Measurements from ENCODE around the gene RASL12.

Gene RASL12

GRCh38 chr15:65092911-65093792 is 25.4 kb upstream of the RASL12 start:
- DNase-seq: no peak
- no peak for ATAC-seq

- DNase-seq: no peak
- ATAC-seq: no peak
Observed at GRCh38 chr15:65091946-65092770, 24.4 kb upstream of the RASL12 start.

GRCh38 chr15:65089206-65089824 is 21.5 kb upstream of the RASL12 start:
- no peak for DNase-seq

GRCh38 chr15:65088643-65089021 is 20.8 kb upstream of the RASL12 start:
- DNase-seq (no peak), ATAC-seq (no peak)

More at GRCh38 chr15:65089206-65089824, 21.5 kb upstream of the RASL12 start:
- no peak for ATAC-seq

DNA sequence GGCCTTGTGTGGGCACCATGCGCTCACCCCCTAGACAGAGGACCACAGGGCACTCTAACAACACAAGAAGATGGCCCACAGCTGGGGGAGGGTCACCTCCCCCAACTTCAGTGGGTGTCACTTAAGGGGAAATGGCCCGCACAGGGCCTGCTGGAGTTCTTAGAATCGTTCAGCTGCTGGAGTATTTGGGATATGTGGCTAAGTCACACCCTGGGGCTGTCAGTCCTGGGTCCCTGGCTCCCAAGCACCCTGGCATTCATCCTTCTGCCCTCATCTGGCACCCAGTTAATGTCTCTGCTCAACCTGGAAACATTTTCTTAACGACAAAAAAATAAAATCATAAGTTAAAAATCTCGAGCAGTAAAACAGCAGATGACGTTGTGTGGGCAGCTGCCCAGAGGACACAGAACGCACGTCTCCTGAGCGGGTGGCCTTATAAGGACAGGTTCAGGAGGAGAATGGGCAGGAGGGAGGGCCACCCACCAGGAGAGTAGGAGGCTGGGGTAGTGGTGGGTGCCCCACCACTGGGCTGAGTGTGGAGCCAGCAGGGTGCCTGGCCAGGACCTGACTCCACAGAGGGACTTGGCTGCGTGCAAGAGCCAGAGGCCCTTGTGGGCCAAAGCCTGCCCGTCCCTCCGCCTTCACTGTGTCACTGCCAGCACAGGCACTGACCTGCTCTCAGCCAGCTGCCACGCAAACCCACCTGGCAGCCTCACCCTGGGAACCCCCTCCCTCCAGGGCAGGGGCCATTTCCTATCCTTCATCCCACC is 20.3 kb upstream of the RASL12 start:
- DNase-seq (no peak), ATAC-seq (no peak)

GRCh38 chr15:65087411-65087810 is 19.6 kb upstream of the RASL12 start:
- DNase-seq: no peak

GRCh38 chr15:65086680-65087111 is 18.9 kb upstream of the RASL12 start:
- no peak for ATAC-seq
- DNase-seq: no peak

More at GRCh38 chr15:65087411-65087810, 19.6 kb upstream of the RASL12 start:
- ATAC-seq: no peak

- DNase-seq (peak; percentile 29), ATAC-seq (no peak)
Observed at GRCh38 chr15:65085990-65086679, 18.3 kb upstream of the RASL12 start.

- DNase-seq (no peak), ATAC-seq (no peak)
Observed at GRCh38 chr15:65085207-65085753, 17.5 kb upstream of the RASL12 start.

- DNase-seq (no peak), ATAC-seq (no peak)
Observed at GRCh38 chr15:65084500-65085206, 16.9 kb upstream of the RASL12 start.

DNA sequence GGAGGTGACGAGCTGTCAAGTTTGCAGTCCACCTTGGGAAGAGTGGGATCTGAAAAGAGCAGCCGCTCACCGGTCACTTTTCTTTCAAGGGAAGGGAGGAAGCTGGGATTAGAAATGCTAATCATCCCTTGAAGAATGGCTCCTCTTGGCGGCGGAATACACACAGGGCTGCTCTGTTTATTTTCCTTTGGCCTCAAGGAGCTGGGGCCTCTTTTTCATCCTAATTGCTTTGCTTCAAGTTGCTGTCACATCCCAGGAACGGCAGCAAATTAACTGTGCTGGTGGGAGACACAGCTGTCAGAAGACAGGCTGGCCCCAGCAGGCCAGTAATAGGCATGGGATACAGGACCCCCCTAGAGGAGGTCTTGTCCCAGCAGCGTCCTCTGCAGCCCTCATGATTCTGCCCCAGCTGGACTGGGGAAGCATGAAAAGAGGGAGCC is 15.5 kb upstream of the RASL12 start:
- DNase-seq (no peak), ATAC-seq (no peak)

GRCh38 chr15:65082303-65082953 is 14.6 kb upstream of the RASL12 start:
- ATAC-seq (peak; percentile 70), DNase-seq (peak; percentile 46)

- DNase-seq (peak; percentile 45), ATAC-seq (peak; percentile 83)
Observed at GRCh38 chr15:65081758-65082157, 14.0 kb upstream of the RASL12 start.

DNA sequence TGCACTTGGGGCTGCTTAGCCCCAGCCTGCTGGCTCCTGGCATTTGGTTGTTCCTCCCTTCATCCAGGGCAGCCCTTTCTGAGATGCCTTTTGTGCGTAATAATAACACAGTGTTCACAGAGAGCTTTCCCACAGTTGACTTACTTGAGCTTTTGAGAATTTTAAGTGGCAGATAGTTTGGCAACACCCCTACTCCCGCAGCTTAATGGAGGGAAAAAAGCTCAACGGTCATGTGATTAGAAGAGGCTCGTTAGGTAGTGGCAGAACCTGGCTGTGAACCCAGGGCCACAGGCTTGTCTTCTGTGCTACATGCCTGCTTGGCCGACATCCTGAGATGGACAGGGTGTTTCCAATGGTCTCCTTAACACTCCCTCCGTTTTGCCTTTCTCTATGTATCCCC is 13.5 kb upstream of the RASL12 start:
- DNase-seq: no peak
- ATAC-seq: no peak

- ATAC-seq (no peak), DNase-seq (no peak)
Observed at GRCh38 chr15:65079580-65079979, 11.8 kb upstream of the RASL12 start.

GRCh38 chr15:65077981-65078352 is 10.2 kb upstream of the RASL12 start:
- ATAC-seq (peak; percentile 32), DNase-seq (peak; percentile 65)

- DNase-seq (no peak), ATAC-seq (no peak)
Observed at GRCh38 chr15:65077291-65077980, 9.6 kb upstream of the RASL12 start.

DNA sequence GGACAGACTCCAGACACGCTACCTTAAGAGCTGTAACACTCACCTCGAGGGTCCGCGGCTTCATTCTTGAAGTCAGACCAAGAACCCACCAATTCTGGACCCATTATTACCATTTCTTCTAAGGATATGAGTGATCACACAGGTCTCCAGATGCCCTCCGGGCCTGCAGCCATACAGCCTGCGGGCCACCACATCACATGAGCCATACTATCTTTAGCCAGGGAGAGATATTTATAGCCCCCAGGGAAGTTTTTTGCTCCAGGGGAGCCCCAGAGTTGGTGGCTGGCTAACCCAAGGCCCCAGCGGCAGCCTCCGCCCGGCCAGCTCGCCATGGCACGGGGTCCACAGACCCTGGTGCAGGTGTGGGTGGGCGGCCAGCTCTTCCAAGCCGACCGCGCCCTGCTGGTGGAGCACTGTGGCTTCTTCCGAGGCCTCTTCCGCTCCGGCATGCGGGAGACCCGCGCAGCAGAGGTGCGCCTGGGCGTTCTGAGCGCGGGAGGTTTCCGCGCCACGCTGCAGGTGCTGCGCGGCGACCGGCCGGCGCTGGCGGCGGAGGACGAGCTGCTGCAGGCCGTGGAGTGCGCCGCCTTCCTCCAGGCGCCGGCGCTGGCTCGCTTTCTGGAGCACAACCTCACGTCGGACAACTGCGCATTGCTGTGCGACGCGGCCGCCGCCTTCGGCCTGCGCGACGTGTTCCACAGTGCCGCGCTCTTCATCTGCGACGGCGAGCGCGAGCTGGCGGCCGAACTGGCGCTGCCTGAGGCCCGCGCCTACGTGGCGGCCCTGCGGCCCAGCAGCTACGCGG is 8.9 kb upstream of the RASL12 start, which contains the start of gene KBTBD13:
Gene KBTBD13, plus strand, starts transcription at position 261 of the 805 bp plus-strand sequence. Its CDS starts 70 bp downstream, at position 331.
- ATAC-seq: no peak
- no peak for DNase-seq

All from stimulated activated naive CD8-positive, alpha-beta T cell treated with anti-CD3 and anti-CD28 coated beads, Interleukin-15, Interleukin-2, amounts not matched to agents 100 U/mL and 50 U/mL, for 24 hours (primary cell).